Ureter (tissue), 1 donor: ENCODE data around the gene FOXD2. TPM values are rescaled to one million over a fixed set of nuclear protein-coding genes. Genes with fewer than 3 reads are reported as not detected.
A peak's percentile ranks its signal among the peaks of the same experiment; 100 is the strongest.

ENCODE experiments used
- DNase-seq: peaks from one replicate; pipeline ENCODE4 v3.0.0-alpha.2; 2020; ENCODE audit warnings: low spot score
- total RNA-seq: library from RNA; stranded (reverse); gene quantifications from one replicate; pipeline ENCODE4 v1.2.4, GENCODE V29; 2023
- donor health status: DM: yes; HTN: yes; CAD: no.

FOXD2 gene
- total RNA-seq, 1 donor from 2014 or later, result 0.34 TPM

DNA sequence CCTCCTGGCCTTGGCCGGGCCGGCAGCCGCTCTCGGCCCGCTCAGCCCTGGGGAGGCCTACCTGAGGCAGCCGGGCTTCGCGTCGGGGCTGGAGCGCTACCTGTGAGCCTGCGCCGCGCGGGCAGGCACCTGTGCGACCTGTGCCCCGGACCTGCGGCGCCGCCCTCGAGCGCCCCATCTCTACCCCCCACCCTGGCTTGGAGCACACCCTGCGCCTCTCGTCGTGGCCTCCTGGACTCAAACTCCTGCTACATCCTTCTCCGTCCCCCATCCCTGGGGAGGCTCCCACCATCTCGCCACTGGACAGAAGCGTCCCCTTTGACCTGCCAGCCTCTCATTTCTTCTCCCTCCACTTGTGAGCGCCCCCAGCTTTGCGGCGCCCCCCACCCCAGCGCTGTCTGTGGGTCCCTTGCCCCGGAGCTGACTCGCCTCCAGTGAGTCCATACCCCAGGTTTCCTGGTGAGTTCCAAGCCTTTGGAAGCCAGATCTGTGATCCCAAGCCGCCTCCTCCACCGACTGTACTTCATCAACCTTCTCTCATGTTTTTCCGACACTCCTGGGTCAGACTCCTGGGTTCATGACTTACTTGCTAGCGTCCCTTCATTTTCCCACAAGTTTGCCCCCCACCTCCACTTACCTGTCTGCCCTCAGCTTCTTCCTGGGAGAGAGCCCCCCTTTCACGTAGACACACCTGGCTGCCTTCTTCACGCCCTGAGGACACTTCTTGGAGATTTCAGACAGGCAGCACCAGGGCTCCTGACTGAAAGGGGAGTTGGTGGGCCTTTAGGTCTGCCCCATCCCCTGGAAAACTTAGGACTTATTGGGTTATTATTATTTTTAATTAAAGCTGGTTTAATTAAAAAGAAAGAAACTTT lies 20.4 kb upstream of the FOXD2 start:
- DNase-seq, result no peak

DNA sequence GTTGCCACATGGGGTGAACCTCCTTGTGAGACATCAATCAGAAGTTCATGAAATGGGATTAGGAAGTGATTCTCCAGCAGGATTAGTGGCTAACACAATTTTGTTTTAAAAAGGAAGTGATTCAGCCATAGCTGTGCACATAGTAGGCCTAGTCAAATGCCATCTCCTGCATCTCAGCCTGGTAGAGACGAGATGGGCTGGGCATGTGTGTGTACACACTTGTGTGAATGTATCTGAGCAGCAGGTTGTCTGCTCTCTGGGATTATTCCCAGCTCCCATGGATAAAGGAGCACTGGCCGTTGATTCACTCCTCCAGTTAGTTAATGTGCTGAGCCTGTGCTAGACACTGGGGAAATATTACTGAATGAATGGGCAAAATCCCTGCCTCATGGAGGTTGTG lies 19.7 kb upstream of the FOXD2 start:
- DNase-seq, result no peak

DNA sequence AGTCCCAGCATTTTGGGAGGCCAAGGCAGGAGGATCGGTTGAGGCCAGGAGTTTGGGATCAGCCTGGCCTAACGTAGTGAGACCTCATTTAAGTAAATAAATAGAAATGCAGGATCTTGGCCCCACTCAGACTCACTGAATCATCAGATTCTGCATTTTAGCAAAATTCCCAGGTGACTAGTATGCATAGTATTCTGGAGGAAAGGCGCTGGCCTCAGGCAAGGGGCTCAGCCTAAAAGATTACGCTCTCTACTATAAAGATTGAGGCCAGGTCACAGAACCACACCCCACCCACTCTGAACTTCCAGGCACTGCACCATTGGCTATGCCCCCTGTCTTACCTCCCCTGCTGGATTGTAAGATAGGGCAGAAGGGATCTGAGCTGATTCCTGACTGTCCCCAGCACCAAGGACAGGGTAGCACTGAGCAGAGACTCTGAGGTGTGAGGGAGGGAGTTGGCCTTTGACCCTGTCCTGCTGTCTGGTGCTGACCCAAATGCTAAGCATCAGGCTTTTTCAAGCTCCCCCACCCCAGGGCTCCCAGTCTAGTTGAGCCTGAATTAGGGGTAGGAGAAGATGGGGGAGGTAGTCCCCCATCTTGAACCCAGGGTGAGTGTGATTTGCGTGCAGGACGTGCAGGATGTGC lies 19.0 kb upstream of the FOXD2 start:
- DNase-seq, result no peak

DNA sequence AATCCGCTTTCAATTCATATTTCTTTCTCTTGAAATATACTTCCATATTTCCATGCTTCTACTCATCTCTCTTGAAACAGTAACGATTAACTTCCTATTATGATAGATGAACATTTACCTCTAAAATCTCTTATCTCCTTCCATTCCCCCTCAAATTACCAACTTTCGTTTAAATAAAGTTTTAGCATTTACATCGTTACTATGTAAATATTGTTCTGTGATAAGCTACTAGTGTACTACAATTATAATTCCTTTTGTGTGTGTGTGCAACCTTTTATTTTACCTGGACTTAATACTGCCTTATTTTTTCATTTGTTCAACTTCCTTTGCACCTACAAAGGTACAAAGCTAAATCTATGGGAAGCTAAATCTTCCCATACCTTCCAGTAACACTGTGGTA lies 17.3 kb upstream of the FOXD2 start:
- no peak for DNase-seq

DNA sequence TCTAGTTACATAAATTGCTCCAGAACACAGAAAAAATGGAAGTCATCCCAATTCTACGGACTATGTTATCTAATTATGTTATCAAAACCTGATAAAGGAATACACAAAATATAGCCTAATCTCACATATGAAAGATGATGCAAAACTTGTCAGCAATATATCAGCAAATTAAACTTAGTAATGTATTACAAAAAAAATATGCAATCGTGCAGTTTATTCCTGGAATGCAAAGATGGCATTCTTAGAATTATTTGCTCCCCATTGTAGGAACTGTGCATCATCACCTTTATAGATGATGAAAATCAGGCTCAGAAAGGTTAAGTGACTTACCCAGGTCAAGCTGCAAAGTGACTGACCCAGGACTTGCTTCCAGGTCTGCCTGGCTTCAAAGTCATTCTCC lies 14.0 kb upstream of the FOXD2 start:
- no peak for DNase-seq

DNA sequence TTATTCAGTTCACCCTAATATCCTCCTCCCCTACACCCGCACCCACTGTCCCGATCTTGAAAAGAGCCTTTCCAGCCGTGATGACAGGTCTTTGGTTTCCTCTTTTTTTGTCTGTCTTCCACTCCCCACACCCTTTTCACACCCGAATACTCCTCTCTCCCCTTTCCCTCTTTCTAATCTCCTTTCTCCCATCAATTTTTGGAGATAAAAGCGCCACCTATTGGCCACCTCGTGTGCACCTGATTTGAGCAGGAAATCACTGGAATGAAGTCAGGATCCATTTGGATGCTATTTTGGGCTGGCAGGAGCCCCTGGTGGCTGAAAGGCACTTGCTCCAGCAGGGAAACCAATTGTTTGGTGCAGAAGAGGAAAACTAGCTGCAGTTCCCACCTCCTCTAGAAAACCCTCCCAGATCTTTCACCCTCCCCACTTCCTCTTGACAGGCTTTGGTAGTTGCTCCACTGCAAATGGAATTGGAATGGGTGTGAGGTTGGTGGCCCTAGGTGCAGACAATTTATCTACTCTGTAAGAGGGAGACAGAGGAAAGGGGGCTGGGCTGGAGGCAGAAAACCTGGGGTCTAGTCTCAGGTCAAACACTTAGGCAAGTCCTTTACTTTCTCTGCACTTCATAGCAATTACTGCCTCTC lies 13.4 kb upstream of the FOXD2 start:
- DNase-seq, result no peak

DNA sequence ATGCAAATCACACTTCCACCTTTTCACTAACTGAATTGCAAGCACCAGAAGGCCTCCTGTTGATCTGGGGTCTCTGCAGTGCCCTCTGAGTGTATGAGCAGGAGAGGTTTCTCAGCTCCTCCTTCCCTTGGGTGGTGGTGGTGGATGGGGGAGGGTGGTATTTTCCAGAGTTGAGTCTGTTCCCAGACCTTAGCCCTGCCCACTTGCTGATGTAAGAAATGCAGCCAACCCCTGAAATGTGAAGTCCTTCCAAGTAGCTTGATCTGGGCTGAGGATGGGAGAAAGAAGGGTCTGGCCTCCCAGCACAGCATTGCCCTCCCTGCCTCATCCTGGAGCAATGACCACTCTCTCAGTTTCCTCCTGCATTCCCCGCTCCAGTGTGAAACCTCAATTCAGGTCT lies 6.3 kb upstream of the FOXD2 start:
- no peak for DNase-seq

DNA sequence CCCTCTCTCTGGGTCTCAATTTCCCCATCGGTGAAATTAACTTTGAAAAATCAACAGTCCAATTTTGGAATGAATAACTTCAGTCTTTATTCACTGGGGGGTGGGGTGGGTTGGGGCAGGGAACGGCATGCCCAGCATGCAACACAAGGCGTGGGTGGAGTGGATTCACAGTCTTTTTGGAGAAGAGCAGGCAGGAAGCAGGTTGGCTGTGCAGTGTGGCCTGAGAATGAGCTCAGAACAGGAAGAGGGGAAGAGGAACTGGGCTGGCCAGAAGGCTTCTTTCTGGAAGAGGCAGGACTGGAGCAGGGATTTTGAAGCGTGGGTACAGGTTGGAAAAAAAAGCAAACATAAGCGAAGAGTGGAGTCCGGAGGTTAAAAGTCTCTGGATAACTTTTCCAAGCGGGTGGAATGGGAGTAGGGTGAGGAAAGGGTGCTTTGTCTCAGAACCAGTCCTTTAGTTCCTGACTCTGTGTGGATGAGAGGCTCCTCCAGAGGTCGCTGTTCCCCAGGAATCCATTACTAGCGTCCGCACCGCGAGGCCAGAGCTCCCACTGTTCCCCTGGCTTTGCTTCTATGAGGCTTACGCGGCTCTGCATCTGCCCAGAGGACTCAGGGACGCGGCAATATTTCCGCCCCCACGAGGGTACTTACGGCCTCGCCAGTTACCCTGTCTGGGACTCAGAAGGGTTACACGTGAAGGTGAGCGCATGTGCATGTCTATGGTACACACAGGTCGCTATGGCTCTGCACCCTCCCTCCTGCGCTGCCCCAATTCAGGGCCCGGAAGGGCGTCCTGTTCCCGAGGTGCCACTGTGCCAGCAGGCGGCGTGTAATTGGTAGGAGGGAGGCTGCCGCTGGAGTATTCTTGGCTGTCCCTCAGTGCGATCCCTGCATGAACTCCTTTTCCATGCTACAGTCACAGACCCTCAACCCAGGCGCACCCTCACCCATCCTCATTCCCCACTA lies 5.5 kb upstream of the FOXD2 start:
- peak; percentile 83 for DNase-seq

DNA sequence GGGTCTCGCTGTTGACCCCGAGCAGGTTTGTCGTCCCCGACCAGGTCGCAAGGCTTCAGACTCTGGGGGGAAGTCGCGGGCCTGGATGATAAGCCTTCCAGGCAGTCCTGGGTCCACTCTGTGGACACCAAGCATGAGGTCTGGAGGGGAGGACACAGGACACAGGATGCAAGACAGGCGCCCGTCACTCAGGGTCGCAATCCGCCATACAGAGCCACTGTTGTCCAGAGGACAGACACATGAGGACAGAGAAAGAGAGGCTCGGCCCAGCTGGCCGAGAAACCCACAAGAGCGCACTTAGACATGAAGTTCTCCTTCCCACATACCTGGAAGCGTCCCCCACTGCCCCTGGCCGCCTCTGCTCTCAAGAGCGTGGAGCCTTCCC lies 4.8 kb upstream of the FOXD2 start:
- no peak for DNase-seq

DNA sequence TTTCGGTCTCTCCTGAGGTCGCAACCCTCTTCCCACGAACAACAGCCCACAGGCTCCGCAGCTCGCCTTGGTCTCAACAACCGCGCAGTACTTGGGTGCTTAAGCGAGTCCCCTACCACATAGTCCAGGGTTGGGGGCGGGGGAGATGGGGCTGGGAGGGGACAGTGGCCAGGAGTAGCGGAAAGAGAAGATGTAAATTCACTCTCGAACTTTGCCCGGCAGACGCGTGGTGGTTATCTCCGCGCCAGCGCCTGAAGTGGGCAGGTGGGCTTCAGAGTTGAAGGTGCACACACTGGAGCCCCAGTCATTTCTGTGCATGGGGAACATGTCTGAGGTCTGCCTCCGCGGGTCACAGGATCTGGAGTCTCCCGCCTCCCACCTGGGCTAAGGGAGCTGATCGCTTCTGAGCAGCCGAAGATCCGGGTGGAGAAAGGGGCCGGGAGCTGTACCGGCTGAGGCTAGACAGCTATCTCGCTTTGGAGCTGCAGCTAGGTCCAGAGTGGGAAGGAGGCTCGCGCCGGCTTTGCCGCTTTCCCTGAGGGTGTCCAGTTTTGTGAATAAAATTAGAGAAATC lies 4.3 kb upstream of the FOXD2 start:
- DNase-seq, result no peak

DNA sequence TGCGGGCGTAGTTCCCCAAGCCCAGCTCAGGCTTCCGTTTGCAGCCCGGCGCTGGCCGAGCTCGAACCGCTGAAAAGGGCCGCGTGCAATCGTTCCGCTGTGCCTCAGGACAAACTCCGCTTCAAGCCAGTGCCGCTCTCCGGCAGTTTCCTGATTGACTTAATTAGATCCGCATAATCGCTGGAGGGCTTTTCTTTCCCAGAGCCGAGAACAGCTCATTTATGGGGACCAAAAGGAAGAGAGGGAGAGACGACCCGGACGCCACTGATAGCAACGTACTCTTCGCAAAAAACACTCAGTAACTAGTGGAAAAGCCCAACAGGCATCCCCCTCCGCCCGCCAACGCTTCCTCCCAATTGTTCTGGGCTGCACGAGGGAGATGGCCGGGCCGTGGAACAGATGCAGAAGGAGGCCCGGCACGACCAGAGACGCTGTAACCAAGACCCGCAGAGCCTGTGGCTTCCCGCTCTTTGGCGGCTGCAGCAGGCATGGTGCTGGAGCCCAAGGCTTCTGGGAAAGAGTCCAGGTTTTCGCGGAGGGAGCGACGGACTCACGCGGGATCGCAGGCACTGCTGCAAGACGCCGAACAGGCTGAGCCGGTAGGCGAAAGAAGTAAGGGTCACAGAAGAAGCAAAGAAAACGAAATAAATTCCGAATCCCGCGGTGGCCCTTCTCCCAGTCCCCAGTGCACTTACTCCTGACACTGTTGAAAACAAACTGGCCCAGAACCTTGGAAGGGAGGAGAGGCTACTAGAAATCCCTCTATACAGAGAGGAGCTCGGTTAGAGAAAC lies 3.6 kb upstream of the FOXD2 start:
- DNase-seq, result peak; percentile 67

DNA sequence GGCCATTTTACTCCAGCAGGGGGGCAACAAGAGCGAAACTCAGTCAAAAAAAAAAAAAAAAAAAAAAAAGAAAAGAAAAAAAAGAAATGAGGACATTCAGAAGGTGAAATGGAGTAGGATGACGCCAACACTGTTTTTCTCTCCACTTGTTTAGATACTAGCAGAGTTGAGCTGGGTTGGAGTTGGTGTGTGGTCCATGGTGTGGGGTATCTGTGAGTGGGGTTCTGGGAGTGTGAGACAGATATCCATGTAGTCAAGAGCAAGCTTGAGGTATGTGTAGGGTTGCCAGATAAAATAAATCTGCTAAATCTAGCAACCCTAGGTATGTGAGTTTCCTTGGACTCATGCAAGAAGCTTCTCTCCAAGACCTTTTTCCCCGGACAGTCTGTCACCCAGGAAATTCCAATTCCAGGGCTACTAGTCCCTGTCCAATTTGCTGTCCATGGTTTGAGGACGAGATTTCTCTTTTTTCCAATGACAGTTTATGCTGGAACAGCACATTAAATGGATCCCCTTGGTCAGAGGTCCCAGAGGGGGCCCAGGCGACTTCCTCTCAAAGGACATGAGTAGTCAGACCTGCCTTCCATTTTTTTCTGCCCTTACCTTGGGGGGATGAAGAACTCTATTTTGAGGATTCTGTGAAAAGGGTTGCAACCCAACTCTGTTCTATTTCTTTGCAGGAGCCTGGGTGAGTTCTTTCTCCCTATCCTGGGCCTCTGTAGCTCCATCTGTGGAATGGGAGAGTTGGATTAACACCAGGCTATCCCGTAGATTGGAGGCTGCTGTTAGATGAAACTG lies 2.1 kb upstream of the FOXD2 start:
- DNase-seq, result no peak

DNA sequence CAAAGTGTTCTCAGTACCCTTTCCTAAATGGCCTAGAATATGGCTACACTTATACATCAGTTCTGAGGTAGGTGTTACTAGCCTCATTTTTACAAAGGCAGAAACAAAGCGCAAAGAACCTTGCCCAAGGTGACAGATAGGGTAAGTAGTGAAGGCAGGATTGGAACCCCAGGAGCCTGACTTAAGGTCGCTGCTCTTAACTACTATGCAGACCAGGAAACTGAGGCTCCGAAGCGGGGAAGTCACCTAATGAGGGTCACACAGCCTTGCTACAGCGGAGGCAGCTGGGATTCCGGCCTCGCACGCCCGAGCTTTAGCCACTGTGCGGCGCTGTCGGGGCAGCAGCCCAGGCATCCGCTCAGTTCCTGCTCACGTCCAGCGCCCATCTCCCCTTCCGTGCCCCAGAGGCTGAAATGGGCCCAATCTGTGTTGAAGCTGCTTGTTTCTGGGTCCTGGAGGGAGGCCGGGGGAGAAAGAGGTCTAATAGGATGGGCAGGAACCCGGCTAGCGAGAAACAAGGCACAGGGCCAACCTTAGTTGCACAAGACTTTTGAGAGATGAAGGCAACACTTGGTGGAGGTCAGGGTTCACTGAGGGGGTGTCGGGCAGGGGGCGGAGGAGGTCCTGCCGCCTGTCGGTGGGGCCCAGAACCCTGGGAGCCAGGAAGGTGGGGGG lies 1.4 kb upstream of the FOXD2 start:
- DNase-seq, result peak; percentile 79

DNA sequence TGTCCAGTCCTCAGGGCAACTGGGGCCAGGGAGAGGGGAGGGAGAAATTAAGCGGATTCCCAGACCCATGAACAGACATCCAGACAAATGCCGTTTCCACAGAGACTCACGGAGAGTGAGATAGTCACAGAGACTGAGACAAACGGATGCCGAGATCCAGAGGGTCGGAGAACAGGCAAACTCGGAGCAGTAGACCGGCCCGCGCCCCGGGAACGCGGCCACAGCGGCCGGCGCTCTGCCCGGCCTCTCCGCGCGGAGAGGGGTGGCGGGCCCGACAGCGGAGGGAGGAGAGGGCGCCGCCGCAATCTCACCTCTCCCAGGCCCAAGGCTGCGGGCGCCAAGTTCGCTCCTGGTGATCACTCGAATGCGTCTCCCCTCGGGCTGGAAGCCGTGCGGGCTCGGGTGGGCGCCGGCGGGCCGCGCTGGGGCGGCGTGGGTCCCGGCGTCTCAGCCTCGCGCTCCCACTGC lies 831 bp upstream of the FOXD2 start:
- no peak for DNase-seq

DNA sequence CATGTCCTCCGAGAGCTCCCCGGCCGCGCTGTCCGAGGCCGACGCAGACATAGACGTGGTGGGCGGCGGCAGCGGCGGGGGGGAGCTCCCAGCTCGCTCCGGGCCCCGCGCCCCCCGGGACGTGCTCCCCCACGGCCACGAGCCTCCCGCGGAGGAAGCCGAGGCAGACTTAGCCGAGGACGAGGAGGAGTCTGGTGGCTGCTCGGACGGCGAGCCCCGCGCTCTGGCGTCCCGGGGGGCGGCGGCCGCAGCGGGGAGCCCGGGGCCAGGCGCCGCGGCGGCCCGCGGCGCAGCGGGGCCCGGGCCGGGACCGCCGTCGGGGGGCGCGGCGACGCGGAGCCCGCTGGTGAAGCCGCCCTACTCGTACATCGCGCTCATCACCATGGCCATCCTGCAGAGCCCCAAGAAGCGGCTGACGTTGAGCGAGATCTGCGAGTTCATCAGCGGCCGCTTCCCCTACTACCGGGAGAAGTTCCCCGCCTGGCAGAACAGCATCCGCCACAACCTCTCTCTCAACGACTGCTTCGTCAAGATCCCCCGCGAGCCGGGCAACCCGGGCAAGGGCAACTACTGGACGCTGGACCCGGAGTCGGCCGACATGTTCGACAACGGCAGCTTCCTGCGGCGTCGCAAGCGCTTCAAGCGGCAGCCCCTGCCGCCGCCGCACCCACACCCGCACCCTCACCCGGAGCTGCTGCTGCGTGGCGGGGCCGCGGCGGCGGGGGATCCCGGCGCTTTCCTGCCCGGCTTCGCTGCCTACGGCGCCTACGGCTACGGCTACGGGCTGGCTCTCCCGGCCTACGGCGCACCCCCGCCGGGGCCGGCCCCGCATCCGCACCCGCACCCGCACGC lies 547 bp downstream of the FOXD2 start:
- no peak for DNase-seq

DNA sequence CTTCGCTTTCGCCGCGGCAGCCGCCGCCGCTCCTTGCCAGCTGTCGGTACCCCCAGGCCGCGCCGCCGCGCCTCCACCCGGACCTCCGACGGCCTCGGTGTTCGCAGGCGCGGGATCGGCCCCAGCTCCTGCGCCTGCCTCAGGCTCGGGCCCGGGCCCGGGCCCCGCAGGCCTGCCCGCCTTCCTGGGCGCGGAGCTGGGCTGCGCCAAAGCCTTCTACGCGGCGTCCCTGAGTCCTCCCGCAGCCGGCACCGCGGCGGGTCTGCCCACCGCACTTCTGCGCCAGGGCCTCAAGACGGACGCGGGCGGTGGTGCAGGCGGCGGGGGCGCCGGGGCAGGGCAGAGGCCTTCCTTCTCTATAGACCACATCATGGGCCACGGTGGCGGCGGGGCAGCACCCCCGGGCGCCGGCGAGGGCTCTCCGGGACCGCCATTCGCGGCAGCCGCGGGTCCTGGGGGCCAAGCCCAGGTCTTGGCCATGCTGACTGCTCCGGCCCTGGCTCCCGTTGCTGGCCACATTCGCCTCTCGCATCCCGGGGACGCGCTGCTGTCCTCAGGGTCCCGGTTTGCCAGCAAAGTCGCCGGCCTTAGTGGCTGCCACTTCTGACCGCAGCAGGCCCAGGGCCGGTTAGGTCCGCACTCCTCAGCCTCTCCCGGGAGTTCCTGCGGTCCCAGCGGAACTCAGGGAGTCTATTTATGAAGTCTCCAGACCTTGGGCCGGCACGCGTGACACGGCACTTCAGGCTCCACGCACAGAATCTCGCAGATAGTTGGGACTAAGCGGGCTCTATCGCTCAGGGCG lies 1.4 kb downstream of the FOXD2 start:
- DNase-seq, result no peak
